ENCODE measurements around the gene NDUFA11.
"Not testable (repeated sequence)": the region's sequence is repeated elsewhere in the genome, so short reads cannot be mapped to it uniquely, and the experiment has no call there.

NDUFA11 gene

DNA sequence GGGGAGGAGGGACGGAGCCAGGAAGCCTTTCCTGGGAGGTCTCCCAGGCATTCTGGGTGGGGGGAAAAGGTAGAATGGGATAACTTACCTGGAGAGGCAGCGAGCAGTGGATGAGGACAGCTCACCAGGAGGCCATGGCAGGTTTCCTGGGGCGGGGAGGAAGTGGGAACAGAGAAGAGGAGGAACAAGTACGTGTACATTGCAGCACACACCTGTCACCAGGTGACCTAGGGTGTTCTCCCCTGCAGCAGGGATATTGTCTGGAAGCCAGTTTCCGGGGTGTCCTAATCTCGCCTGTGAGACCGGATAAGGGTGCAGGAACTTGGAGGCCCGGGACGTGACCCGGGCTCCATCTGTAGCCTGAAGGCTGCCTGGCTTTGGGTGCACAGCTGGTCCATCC lies 52.3 kb downstream of the NDUFA11 start, which contains the start of gene FUT3:
Gene FUT3, minus strand, starts transcription at position 148 of the 400 bp plus-strand sequence.
- DNase-seq = no peak

DNA sequence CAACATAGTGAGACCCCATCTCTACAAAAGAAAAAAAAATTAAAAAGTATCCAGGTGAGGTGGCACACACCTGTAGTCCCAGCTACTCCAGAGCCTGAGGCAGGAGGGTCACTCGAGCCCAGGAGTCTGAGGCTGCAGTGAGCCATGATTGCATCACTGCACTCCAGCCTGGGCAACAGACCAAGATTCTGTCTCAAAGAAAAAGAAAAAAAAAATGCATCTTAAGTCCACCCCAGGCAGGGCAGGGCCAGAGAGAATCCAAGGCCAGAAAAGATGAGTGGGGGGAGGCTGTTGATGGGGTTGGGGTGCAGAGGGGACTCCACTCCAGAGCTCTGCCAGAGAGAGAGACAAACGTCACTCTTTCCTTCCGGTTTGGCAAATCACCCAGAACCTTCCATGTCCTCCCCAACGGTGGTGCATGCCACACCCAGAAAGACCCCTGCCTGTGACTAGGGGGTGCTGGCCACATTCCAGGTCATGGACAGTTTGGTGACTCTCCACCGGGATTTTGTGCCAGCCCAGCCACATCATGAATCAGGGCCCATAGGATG lies 52.8 kb downstream of the NDUFA11 start:
- no peak for DNase-seq

DNA sequence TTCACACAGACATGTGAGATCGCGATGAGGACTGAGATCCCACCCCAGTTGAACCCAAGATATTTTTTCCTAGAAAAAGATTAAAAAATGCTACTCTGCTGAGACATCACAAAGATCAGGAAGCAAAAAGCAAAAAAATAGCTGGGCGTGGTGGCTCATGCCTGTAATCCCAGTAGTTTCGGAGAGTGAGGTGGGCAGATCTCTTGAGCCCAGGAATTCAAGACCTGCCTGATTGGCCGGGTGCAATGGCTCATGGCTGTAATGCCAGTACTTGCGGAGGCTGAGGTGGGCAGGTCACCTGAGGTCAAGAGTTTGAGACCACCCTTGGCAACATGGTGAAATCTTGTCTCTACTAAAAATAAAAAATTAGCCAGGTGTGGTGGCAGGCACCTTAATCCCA lies 53.4 kb downstream of the NDUFA11 start:
- DNase-seq = no peak

DNA sequence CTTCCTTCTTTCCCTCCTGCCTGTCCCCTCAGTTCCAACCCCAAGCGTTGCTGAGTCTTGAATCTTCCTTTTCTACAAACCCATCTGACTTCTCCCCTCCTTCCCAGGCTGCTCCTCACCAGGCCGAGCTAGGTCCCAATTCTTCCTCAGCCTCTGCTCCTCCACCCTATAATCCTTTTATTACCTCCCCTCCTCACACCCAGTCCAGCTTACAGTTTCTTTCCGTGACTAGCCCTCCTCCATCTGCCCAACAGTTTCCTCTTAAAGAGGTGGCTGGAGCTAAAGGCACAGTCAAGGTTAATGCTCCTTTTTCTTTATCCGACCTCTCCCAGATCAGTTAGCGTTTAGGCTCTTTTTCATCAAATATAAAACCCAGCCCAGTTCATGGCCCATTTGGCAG lies 55.0 kb downstream of the NDUFA11 start:
- DNase-seq = not testable (repeated sequence)

DNA sequence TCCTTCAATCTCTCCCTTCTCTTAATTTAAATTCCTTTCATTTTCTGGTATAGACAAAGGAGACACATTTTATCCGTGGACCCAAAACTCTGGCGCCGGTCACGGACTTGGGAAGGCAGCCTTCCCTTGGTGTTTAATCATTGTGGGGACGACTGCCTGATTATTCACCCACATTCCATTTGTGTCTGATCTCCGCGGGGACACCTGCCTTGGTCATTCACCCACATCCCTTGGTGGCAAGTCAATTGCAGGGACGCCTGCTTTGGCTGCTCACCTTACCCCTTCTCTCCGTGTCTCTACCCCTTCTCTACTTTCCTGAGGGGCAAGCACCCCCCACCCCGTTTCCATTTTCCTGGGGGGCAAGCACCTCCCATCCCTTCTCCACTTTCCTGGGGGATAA lies 55.7 kb downstream of the NDUFA11 start:
- not testable (repeated sequence) for DNase-seq
